ENCODE results near the gene MASP1. TPM values are rescaled to one million over a fixed set of nuclear protein-coding genes. Genes with fewer than 3 reads are reported as not detected.
"Not testable (repeated sequence)": the region's sequence is repeated elsewhere in the genome, so short reads cannot be mapped to it uniquely, and the experiment has no call there.

MASP1 gene
- total RNA-seq, 1 donor, result not detected

- Histone ChIP-seq H3K9me3 (ENCODE audit: low read depth, low read length) (no peaks in the 10 kb centered on the region), H3K4me3 (ENCODE audit: low read length) (no peak overlapping the region), H3K27me3 (ENCODE audit: insufficient read depth, low read length) (no peaks in the 10 kb centered on the region), H3K4me1 (ENCODE audit: insufficient read depth, low read length) (no peaks in the 10 kb centered on the region)
These were observed 27.5 kb downstream of the MASP1 start for GRCh38 chr3:187264021-187264420.

GRCh38 chr3:187263270-187263669 lies 28.3 kb downstream of the MASP1 start:
- Histone ChIP-seq H3K4me3 (ENCODE audit: low read length) (no peak overlapping the region), H3K9me3 (ENCODE audit: low read depth, low read length) (no peaks in the 10 kb centered on the region), H3K27me3 (ENCODE audit: insufficient read depth, low read length) (no peaks in the 10 kb centered on the region), H3K4me1 (ENCODE audit: insufficient read depth, low read length) (no peaks in the 10 kb centered on the region)

DNA sequence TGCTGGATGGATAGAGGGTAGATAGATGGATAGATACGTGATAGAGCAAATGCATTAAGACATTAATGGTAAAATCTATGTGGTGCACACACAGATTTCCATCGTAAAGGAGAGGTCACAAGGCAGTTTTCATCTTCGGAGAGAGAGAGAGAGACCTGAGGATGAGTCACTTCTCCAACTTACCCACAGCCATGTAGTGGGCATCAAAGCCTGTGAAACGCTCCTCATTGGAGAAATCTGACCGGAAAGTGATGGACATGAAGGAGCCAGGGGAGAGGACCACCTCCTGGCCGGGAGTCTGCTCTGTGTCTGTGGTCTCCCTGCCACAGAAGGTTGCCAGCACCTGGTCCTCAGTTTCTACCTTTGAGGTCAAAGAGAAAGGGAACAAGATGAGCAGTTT lies 29.2 kb downstream of the MASP1 start:
- Histone ChIP-seq H3K4me3 (ENCODE audit: low read length) (no peak overlapping the region), H3K27me3 (ENCODE audit: insufficient read depth, low read length) (peaks cover 2% of the 10 kb centered on the region), H3K9me3 (ENCODE audit: low read depth, low read length) (no peaks in the 10 kb centered on the region), H3K4me1 (ENCODE audit: insufficient read depth, low read length) (no peaks in the 10 kb centered on the region)

- Histone ChIP-seq H3K4me3 (ENCODE audit: low read length) (no peak overlapping the region), H3K27me3 (ENCODE audit: insufficient read depth, low read length) (peaks cover 2% of the 10 kb centered on the region), H3K9me3 (ENCODE audit: low read depth, low read length) (no peaks in the 10 kb centered on the region), H3K4me1 (ENCODE audit: insufficient read depth, low read length) (no peaks in the 10 kb centered on the region)
These were observed 30.0 kb downstream of the MASP1 start for GRCh38 chr3:187261541-187261969.

DNA sequence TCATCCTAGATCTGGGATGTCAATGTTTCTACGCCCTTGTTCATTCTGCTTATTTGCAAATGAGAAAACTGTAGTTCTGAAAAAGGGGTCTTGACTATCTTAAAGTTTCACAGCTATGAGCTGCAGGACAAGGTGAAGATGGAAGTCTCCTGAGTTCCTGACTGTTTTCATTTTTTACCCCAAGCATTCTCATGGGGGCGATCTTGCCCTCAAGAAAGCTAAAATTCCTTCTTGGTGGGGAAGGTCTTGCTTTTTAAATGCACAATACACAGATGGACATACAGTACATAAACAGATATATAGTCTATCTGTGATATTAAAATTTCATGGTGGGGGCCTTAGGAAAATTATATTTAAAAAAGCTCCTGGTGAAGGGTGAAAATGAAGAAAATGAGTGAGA lies 32.4 kb downstream of the MASP1 start:
- Histone ChIP-seq H3K4me3 (ENCODE audit: low read length) (no peak overlapping the region), H3K4me1 (ENCODE audit: insufficient read depth, low read length) (no peaks in the 10 kb centered on the region), H3K27me3 (ENCODE audit: insufficient read depth, low read length) (peaks cover 2% of the 10 kb centered on the region), H3K9me3 (ENCODE audit: low read depth, low read length) (no peaks in the 10 kb centered on the region)

DNA sequence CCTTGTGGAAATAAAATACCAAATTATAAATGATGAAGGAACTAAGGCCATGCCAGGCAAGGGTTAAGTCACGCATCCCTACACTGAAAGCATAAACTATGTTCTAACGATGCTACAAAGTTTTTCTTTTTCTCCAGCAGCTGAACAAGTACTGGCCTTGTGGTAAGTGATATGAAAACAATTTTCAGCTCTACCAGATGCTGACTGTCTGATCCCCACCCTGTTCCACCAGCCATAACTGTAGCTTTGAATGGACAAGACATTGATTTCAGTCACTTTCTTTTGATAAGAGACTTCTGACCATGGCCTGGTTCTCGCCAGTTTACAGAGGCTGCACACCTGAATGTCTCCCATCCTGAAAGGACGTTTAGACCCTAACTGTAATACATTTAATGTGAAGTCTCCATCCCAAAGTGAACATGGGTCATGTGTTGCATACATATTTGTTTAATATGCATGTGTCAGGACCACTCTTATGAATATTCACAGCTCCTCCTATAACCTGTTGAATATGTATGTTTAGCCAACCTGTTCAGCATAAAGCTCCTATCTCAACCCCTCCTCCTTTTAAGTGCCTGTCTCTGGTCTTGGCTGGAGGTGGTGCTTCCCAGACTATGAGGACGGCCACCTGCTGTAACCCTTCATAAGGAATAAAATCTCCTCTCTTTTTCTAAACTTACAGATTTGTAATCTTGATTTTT lies 33.4 kb downstream of the MASP1 start:
- Histone ChIP-seq H3K9me3 (ENCODE audit: low read depth, low read length) (no peaks in the 10 kb centered on the region), H3K4me1 (ENCODE audit: insufficient read depth, low read length) (no peaks in the 10 kb centered on the region), H3K4me3 (ENCODE audit: low read length) (no peak overlapping the region), H3K27me3 (ENCODE audit: insufficient read depth, low read length) (peaks cover 2% of the 10 kb centered on the region)

- no peaks in the 10 kb centered on the region for H3K9me3 ChIP-seq (ENCODE audit: low read depth, low read length)
- peaks cover 2% of the 10 kb centered on the region for H3K27me3 ChIP-seq (ENCODE audit: insufficient read depth, low read length)
- no peak overlapping the region for H3K4me3 ChIP-seq (ENCODE audit: low read length)
- no peaks in the 10 kb centered on the region for H3K4me1 ChIP-seq (ENCODE audit: insufficient read depth, low read length)
These were observed 34.1 kb downstream of the MASP1 start for GRCh38 chr3:187257471-187257870.

DNA sequence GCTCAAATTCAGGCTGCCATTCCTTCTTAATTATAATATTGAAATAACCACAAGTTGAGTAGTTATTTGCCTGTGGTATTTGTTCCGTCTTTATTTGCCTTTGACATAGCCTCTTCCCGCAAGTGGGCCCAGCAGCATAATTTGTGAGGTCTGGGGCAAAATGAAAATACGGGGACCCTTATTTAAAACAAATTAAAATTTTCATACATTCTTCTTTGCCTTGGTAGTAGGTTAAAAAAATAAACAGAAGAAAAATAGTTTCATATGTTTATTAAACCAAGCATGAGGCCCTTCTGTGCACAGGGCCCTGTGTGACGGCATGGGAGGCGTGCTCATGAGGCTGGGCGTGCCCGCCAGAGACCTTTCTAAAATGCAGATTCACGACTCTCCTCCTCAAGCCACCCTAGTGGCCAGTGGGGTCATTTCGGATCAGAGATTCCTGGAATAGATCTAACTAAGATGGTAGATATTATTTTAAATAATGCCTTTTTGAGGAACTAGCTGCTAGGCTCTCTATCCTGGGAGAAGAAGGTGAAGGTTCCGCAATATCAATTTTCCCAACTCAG lies 35.4 kb downstream of the MASP1 start:
- H3K9me3 ChIP-seq (ENCODE audit: low read depth, low read length), result no peaks in the 10 kb centered on the region
- no peaks in the 10 kb centered on the region for H3K4me1 ChIP-seq (ENCODE audit: insufficient read depth, low read length)
- peaks cover 2% of the 10 kb centered on the region for H3K27me3 ChIP-seq (ENCODE audit: insufficient read depth, low read length)
- H3K4me3 ChIP-seq (ENCODE audit: low read length), result no peak overlapping the region

GRCh38 chr3:187255314-187255713 lies 36.2 kb downstream of the MASP1 start:
- Histone ChIP-seq H3K27me3 (ENCODE audit: insufficient read depth, low read length) (peaks cover 2% of the 10 kb centered on the region), H3K9me3 (ENCODE audit: low read depth, low read length) (no peaks in the 10 kb centered on the region), H3K4me3 (ENCODE audit: low read length) (no peak overlapping the region), H3K4me1 (ENCODE audit: insufficient read depth, low read length) (no peaks in the 10 kb centered on the region)

DNA sequence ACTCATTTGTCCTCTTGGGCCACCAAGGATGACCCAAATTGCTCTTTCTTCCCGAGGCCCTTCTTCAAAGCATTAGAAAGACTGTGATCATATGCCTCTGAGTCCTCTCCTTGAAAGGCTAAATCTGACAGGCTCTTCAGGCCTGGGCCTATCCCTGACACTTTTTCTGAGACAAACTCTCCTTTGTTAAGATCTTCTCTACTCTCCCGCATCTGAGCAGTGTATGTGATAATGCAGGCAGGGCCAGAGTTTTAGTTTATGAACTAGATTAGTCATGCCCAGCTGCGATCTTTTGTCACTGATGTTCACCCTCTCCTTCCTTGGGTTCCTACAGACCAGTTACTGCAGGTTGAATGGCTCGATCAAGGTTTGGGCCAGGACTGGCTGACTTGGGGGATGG lies 39.2 kb downstream of the MASP1 start:
- Histone ChIP-seq H3K9me3 (ENCODE audit: low read depth, low read length) (no peaks in the 10 kb centered on the region), H3K27me3 (ENCODE audit: insufficient read depth, low read length) (no peaks in the 10 kb centered on the region), H3K4me1 (ENCODE audit: insufficient read depth, low read length) (no peaks in the 10 kb centered on the region), H3K4me3 (ENCODE audit: low read length) (no peak overlapping the region)

GRCh38 chr3:187251599-187251998 lies 39.9 kb downstream of the MASP1 start:
- H3K4me1 ChIP-seq (ENCODE audit: insufficient read depth, low read length), result no peaks in the 10 kb centered on the region
- H3K27me3 ChIP-seq (ENCODE audit: insufficient read depth, low read length), result no peaks in the 10 kb centered on the region
- no peaks in the 10 kb centered on the region for H3K9me3 ChIP-seq (ENCODE audit: low read depth, low read length)
- H3K4me3 ChIP-seq (ENCODE audit: low read length), result no peak overlapping the region

- no peaks in the 10 kb centered on the region for H3K27me3 ChIP-seq (ENCODE audit: insufficient read depth, low read length)
- H3K4me1 ChIP-seq (ENCODE audit: insufficient read depth, low read length), result no peaks in the 10 kb centered on the region
- H3K4me3 ChIP-seq (ENCODE audit: low read length), result no peak overlapping the region
- no peaks in the 10 kb centered on the region for H3K9me3 ChIP-seq (ENCODE audit: low read depth, low read length)
These were observed 44.1 kb downstream of the MASP1 start for GRCh38 chr3:187247398-187247797.

GRCh38 chr3:187243933-187244524 lies 47.5 kb downstream of the MASP1 start:
- no peaks in the 10 kb centered on the region for H3K27me3 ChIP-seq (ENCODE audit: insufficient read depth, low read length)
- no peaks in the 10 kb centered on the region for H3K9me3 ChIP-seq (ENCODE audit: low read depth, low read length)
- H3K4me3 ChIP-seq (ENCODE audit: low read length), result no peak overlapping the region
- no peaks in the 10 kb centered on the region for H3K4me1 ChIP-seq (ENCODE audit: insufficient read depth, low read length)

DNA sequence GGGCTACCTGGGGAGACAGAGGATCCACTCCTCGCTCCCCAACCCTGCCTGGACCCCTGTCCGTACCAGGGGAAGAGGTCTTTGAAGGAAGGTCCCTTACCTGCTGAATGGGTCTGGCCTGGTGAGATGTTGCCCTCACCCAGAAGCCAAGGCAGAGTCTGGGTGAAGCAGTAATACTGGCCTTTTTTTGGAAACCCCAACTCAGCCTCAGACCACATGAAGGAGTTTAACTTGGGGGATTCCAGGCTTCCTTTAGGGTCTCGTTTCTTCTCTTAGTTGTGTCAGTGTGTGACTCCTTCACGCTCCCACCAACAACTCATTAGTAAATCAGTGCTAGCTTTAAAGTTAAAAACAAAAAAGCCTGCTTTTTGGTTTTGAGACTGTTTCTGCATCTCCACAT lies 48.6 kb downstream of the MASP1 start:
- Histone ChIP-seq H3K4me1 (ENCODE audit: insufficient read depth, low read length) (no peaks in the 10 kb centered on the region), H3K9me3 (ENCODE audit: low read depth, low read length) (no peaks in the 10 kb centered on the region), H3K4me3 (ENCODE audit: low read length) (no peak overlapping the region), H3K27me3 (ENCODE audit: insufficient read depth, low read length) (no peaks in the 10 kb centered on the region)

- Histone ChIP-seq H3K27me3 (ENCODE audit: insufficient read depth, low read length) (no peaks in the 10 kb centered on the region), H3K4me3 (ENCODE audit: low read length) (no peak overlapping the region), H3K9me3 (ENCODE audit: low read depth, low read length) (no peaks in the 10 kb centered on the region), H3K4me1 (ENCODE audit: insufficient read depth, low read length) (no peaks in the 10 kb centered on the region)
These were observed 49.1 kb downstream of the MASP1 start for GRCh38 chr3:187242435-187242834.

- H3K4me3 ChIP-seq (ENCODE audit: low read length); H3K4me1 ChIP-seq (ENCODE audit: insufficient read depth, low read length); H3K9me3 ChIP-seq (ENCODE audit: low read depth, low read length); H3K27me3 ChIP-seq (ENCODE audit: insufficient read depth, low read length): not testable (repeated sequence)
These were observed 52.7 kb downstream of the MASP1 start for GRCh38 chr3:187238835-187239234.

Measured in mononuclear cell (primary cell).